ENCODE results near the gene PRKG1.

PRKG1 gene

DNA sequence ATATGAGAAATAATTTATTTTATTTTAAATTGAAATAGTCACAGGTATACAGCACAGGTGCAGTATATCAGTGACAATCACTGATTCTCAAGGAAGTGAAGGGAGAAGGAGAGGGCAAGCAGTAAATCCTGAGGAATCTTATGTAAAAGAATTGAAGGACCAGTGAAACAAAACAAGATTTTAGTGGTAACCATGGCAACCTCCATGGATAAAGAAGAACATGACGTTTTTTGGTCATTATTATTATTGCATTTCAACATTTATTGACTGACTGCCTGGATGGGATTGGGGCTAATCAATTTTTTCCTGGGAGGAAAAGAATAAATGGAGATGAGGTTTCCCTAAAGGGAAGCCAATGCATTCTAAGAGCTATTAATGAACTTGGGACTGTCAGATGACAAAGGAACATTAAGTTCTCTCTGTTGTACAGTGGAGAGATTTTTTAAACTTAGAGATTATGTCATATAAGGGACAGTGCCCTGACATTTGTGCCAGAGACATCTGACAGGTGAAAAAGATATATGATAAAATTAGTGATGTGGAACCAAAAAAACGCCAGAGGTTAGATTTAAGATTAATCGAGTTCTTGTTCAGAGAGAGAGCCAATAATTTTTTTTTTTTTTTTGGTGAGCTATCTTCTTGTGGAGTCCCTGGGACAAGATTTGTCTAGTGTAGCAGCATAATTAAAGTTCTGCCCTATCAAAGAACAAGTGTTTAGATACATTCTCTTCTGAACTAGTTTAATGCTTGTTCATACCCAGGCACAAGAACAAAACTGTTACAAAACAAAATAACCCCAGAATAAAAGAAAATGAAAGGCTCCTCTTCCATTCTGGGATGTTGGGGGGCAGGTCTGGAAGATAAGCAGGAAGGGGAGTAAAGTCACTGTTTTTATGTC, 345.2 kb downstream of the PRKG1 start:
- no peak overlapping the region for H3K4me3 ChIP-seq (ENCODE audit: low read length)
- TF ChIP-seq, protein P1, sequence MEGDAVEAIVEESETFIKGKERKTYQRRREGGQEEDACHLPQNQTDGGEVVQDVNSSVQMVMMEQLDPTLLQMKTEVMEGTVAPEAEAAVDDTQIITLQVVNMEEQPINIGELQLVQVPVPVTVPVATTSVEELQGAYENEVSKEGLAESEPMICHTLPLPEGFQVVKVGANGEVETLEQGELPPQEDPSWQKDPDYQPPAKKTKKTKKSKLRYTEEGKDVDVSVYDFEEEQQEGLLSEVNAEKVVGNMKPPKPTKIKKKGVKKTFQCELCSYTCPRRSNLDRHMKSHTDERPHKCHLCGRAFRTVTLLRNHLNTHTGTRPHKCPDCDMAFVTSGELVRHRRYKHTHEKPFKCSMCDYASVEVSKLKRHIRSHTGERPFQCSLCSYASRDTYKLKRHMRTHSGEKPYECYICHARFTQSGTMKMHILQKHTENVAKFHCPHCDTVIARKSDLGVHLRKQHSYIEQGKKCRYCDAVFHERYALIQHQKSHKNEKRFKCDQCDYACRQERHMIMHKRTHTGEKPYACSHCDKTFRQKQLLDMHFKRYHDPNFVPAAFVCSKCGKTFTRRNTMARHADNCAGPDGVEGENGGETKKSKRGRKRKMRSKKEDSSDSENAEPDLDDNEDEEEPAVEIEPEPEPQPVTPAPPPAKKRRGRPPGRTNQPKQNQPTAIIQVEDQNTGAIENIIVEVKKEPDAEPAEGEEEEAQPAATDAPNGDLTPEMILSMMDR (conservative IDR thresholded peaks at IDR 0.05; ENCODE audit: low read length): no peak

DNA sequence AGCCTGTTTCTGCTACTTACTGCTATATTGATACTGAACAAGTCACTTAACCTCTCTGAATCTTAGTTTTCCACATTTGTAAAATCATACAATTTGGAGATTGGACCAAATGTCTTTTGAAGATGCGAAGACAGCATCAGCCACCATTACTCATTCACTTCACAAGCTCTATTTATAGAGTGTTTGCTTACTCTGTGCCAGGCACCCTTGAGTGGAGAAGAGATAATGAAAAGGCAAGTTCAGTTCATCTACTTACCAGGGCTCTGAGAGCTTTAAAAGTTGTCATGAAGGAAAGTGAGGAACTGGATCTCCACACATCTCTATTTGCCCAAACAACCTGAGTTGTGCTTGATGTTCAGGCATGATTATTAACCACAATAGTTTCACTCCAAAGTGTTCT, 347.6 kb downstream of the PRKG1 start:
- H3K4me3 ChIP-seq (ENCODE audit: low read length): no peak overlapping the region
- TF ChIP-seq, protein P1 (conservative IDR thresholded peaks at IDR 0.05; ENCODE audit: low read length): no peak
- no peak for DNase-seq (ENCODE audit: low read depth)

More for the DNA sequence above, 345.2 kb downstream of the PRKG1 start:
- DNase-seq (ENCODE audit: low read depth): no peak

DNA sequence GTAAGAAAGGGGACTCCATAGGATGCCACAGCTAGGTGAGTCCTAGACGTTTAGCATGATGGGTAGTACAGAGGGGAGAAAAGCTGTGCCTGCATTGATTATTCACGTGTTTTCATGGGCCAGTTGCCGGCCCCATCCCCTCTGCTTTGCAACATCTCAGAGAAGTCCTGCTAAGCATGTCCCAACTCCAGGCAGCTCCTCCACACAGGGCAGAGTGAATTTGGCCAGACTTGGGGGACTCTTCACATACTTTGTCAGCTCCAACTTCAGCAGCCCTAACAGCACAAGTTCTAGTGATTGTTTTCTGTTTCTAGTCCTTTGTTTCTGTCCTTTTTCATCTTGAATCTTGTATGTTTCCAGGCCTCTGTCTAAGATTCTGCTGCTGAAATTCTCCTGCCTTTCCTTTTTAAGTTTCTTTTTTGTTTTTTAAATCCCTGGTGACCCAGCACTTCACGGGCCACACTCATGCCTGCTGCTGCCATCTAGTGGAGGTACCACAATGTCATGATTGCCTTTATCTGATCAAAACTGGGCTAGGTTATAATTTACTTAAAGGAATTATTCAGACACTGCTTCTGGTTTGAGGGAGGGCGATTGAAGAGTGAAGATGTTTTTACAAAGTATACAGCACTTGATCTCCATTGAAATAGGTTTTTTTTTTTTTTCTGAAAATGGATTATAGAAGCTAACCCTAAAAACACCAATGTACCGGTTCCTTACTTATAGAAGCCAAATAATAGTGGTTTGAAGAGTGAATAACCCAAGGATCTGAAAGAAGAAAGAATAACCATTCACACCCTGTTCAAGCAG, 348.2 kb downstream of the PRKG1 start:
- no peak overlapping the region for H3K4me3 ChIP-seq (ENCODE audit: low read length)
- TF ChIP-seq, protein P1 (conservative IDR thresholded peaks at IDR 0.05; ENCODE audit: low read length): peak; percentile 90
- peak; percentile 73 for DNase-seq (ENCODE audit: low read depth)

DNA sequence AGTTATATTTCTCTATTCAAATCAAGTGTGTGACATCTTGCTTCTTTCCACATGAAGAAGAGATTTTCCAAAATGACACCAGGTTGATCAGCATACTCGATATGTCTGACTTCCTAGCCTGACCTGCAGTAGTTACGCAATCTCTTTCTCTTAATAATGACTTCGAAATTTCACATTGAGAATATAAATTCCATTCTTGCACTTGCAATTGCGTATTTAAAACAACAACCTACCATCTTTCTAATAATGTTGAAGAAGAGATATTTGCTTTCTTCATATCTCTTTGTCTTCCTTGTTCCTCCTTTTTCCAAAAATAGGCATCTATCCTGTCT, 348.8 kb downstream of the PRKG1 start:
- DNase-seq (ENCODE audit: low read depth): no peak
- no peak overlapping the region for H3K4me3 ChIP-seq (ENCODE audit: low read length)
- TF ChIP-seq, protein P1 (conservative IDR thresholded peaks at IDR 0.05; ENCODE audit: low read length): no peak

DNA sequence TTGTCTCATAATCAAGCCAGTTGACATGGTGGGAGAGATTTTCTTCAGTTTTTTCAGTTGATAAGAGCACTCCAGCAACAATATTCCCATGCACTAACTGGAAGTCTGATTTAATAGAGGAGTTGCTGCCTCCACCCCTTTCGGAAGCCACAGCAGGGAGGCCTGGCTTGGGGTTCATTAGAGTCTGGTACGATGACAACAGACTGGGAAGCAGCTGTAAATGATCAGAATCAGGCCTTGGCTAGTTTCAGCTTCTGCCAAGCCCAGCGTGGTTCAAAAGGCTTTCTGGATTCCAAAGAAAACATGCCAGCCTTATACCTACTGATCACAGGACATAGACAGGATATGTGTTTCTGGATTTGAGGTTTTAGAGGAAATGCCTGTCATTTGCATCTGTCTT, 351.1 kb downstream of the PRKG1 start:
- no peak overlapping the region for H3K4me3 ChIP-seq (ENCODE audit: low read length)
- TF ChIP-seq, protein P1 (conservative IDR thresholded peaks at IDR 0.05; ENCODE audit: low read length): no peak
- DNase-seq (ENCODE audit: low read depth): peak; percentile 76

DNA sequence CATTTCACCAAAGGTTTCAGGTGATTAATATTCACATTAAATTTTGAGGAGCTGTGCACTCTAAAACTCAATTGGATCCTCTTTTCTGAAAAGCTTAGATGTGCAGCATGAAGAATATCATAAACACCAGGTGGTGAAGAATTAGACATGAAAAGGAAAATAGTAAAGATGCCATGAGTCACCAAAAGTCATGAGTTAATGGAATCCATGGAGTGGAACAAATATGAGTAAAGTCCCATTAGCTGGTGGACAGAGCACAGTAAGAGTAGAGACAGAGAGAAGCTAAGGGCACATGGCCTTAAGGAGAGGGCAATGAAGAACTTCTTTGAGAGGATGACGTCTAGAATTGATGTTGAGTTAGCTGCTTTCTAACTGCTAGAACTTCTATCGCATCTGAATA, 353.5 kb downstream of the PRKG1 start:
- DNase-seq (ENCODE audit: low read depth): no peak
- TF ChIP-seq, protein P1 (conservative IDR thresholded peaks at IDR 0.05; ENCODE audit: low read length): no peak
- H3K4me3 ChIP-seq (ENCODE audit: low read length): no peak overlapping the region

Data from AG10803 (cell line).